ENCODE measurements around the gene ACSF2. TPM values are rescaled to one million over a fixed set of nuclear protein-coding genes. Genes with fewer than 3 reads are reported as not detected.

ACSF2 gene
- total and polyA plus RNA-seq, 2 of the 13 experiments (the other 11 are each of a cell fraction or from before 2014, with no cell fraction given) = 87.3 to 109 TPM

GRCh38 chr17:50475362-50475761 is 49.3 kb downstream of the ACSF2 start:
- CTCF ChIA-PET (ENCODE audit: low intra/inter-chr PET ratio, low total read pairs) = no interaction called here
- no peak for ATAC-seq
- no peak for DNase-seq (ENCODE audit: low spot score)
- H3K4me3 ChIP-seq (replicated peaks in 1 of 3; ENCODE audit: insufficient read depth in 1 of 3, low read depth in 2 of 3, low read length in 3 of 3) = no peak overlapping the region
- TF ChIP-seq NR2F1 (CRISPR knock-in tag; IDR thresholded peaks at IDR 0.05) = no peak
- TF ChIP-seq SMC3 (IDR thresholded peaks at IDR 0.05; ENCODE audit: low read length) = no peak
- peak; percentile 58; the same call in 1 of the 2 replicates for TF ChIP-seq ZNF263 (CRISPR knock-in tag; IDR thresholded peaks at IDR 0.05)
- TF ChIP-seq, protein P1, sequence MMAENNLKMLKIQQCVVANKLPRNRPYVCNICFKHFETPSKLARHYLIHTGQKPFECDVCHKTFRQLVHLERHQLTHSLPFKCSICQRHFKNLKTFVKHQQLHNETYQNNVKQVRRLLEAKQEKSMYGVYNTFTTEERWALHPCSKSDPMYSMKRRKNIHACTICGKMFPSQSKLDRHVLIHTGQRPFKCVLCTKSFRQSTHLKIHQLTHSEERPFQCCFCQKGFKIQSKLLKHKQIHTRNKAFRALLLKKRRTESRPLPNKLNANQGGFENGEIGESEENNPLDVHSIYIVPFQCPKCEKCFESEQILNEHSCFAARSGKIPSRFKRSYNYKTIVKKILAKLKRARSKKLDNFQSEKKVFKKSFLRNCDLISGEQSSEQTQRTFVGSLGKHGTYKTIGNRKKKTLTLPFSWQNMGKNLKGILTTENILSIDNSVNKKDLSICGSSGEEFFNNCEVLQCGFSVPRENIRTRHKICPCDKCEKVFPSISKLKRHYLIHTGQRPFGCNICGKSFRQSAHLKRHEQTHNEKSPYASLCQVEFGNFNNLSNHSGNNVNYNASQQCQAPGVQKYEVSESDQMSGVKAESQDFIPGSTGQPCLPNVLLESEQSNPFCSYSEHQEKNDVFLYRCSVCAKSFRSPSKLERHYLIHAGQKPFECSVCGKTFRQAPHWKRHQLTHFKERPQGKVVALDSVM (CRISPR knock-in tag; IDR thresholded peaks at IDR 0.05) = peak; percentile 77
- TF ChIP-seq, protein P2, sequence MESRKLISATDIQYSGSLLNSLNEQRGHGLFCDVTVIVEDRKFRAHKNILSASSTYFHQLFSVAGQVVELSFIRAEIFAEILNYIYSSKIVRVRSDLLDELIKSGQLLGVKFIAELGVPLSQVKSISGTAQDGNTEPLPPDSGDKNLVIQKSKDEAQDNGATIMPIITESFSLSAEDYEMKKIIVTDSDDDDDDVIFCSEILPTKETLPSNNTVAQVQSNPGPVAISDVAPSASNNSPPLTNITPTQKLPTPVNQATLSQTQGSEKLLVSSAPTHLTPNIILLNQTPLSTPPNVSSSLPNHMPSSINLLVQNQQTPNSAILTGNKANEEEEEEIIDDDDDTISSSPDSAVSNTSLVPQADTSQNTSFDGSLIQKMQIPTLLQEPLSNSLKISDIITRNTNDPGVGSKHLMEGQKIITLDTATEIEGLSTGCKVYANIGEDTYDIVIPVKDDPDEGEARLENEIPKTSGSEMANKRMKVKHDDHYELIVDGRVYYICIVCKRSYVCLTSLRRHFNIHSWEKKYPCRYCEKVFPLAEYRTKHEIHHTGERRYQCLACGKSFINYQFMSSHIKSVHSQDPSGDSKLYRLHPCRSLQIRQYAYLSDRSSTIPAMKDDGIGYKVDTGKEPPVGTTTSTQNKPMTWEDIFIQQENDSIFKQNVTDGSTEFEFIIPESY (CRISPR knock-in tag; IDR thresholded peaks at IDR 0.05) = peak; percentile 61
- 91% methylated on average over 4 of the region's 4 CpGs for WGBS (ENCODE audit: low lambda C conversion rate)
- peaks cover 45% of the 10 kb centered on the region for H3K4me1 ChIP-seq (ENCODE audit: insufficient read depth, low read length)
- BruUV-seq (replicated peaks) = no TSS peak
- POLR2A ChIA-PET = no interaction called here
- peaks cover 21% of the 10 kb centered on the region in 2 experiments; a peak in 4 of 5 replicates for H3K36me3 ChIP-seq (replicated peaks in 1 of 2; ENCODE audit: control insufficient read depth in 1 of 2, insufficient read depth in 2 of 2, low read length in 2 of 2)
- H3K9ac ChIP-seq (ENCODE audit: insufficient read depth, low read depth, low read length) = no peak overlapping the region
- peak; percentile 23 for FAIRE-seq
- no peak overlapping the region for H2AFZ ChIP-seq (ENCODE audit: low read length)
- H3K27ac ChIP-seq (ENCODE audit: extremely low read length, insufficient read depth, low read length) = no peak overlapping the region
- in situ Hi-C loops (cut with HindIII; ENCODE audit: extremely low pct_ligation_motif_present, low pct_unique_long_range_greater_than_20kb) (loop anchor here (5.0 kb wide), 1 partner anchor 78 kb away; the partner anchor contains the start of gene LRRC59), intact Hi-C loops (cut with micrococcal nuclease; ENCODE audit: unreplicated experiment) (no loop called here)
- peaks cover under 1% of the 10 kb centered on the region for H3K79me2 ChIP-seq (ENCODE audit: insufficient read depth, low read length)
- H3K4me2 ChIP-seq (ENCODE audit: low read depth, low read length) = no peak overlapping the region
- H4K20me1 ChIP-seq (ENCODE audit: insufficient read depth, low read length) = peaks cover 4% of the 10 kb centered on the region; the same call in 1 of the 2 replicates
- H3K27me3 ChIP-seq (ENCODE audit: control insufficient read depth in 1 of 2, insufficient read depth in 2 of 2, low read length in 2 of 2) = no peaks in the 10 kb centered on the region
- no peaks in the 10 kb centered on the region for H3K9me3 ChIP-seq (ENCODE audit: low read length)

Data from HepG2 (cell line).